Endothelial cell (in vitro differentiated cells): Measurements from ENCODE around the gene MYO7A. TPM values are rescaled to one million over a fixed set of nuclear protein-coding genes. Genes with fewer than 3 reads are reported as not detected.
A peak's percentile ranks its signal among the peaks of the same experiment; 100 is the strongest.

ENCODE experiments used
- DNase-seq: peaks from one replicate; pipeline ENCODE4 v3.0.0; 2021; ENCODE audit warnings: low spot score
- H3K27ac Mint-ChIP-seq: one replicate; pipeline ENCODE4 v1.8.0; 2021; ENCODE audit warnings: mixed read lengths, inconsistent platforms; ENCODE audit not compliant: unreplicated experiment
- H3K27me3 Mint-ChIP-seq: one replicate; pipeline ENCODE4 v1.8.0; 2021; ENCODE audit warnings: mild to moderate bottlenecking, moderate library complexity, mixed read lengths, inconsistent platforms; ENCODE audit not compliant: unreplicated experiment
- H3K36me3 Mint-ChIP-seq: one replicate; pipeline ENCODE4 v1.8.0; 2021; ENCODE audit warnings: mild to moderate bottlenecking, low read depth, mixed read lengths, inconsistent platforms; ENCODE audit not compliant: unreplicated experiment
- H3K4me1 Mint-ChIP-seq: one replicate; pipeline ENCODE4 v1.8.0; 2021; ENCODE audit warnings: mild to moderate bottlenecking, mixed read lengths, inconsistent platforms; ENCODE audit not compliant: unreplicated experiment
- H3K4me3 Mint-ChIP-seq: one replicate; pipeline ENCODE4 v1.8.0; 2021; ENCODE audit warnings: mild to moderate bottlenecking, mixed read lengths, inconsistent platforms; ENCODE audit not compliant: unreplicated experiment
- H3K9me3 Mint-ChIP-seq: one replicate; pipeline ENCODE4 v1.8.0; 2021; ENCODE audit warnings: mixed read lengths, inconsistent platforms; ENCODE audit not compliant: unreplicated experiment
- total RNA-seq: library from RNA; stranded (reverse); fragmentation: NEBNext Ultra II Directional; extraction: Animal tissue kit (Norgen Biotek cat#: 25700); gene quantifications from one replicate; pipeline ENCODE4 v1.2.1, GENCODE V29; 2021; ENCODE audit not compliant: unreplicated experiment
- TF ChIP-seq, protein P1 (sequence below): fragments of 200-600 bp; sonication (generic); IDR thresholded peaks from one replicate; pipeline ENCODE4 v1.5.0; 2021; ENCODE audit warnings: antibody characterized with exemption; ENCODE audit not compliant: unreplicated experiment

Gene MYO7A
- total RNA-seq, 1 donor from 2014 or later: 18.3 TPM

DNA sequence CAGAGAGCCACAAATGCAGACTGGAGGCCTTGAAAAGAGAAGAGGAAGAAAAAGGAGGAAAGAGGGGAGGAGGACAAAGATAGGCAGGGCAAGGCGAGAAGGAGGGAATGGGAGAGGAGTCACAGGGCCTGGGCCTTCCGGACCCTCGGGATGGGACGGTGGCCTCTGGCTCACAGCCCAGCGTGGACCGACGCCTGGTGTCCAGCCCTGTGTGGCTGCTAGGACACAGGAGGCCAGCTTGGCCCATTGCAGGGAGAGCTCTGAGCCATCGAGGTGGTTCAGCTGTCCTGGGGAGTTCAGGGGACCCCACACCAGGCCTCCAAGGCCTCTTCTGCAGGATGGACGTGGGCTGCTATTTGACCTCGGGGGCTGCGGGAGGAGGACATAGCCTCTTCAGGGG, 9.4 kb downstream of the MYO7A start:
- Mint-ChIP-seq H3K27ac (no peak overlapping the region), H3K36me3 (no peaks in the 10 kb centered on the region), H3K9me3 (no peaks in the 10 kb centered on the region), H3K4me1 (peaks cover 26% of the 10 kb centered on the region), H3K4me3 (no peak overlapping the region), H3K27me3 (peaks cover 12% of the 10 kb centered on the region)
- no peak for DNase-seq
- TF ChIP-seq, protein P1, sequence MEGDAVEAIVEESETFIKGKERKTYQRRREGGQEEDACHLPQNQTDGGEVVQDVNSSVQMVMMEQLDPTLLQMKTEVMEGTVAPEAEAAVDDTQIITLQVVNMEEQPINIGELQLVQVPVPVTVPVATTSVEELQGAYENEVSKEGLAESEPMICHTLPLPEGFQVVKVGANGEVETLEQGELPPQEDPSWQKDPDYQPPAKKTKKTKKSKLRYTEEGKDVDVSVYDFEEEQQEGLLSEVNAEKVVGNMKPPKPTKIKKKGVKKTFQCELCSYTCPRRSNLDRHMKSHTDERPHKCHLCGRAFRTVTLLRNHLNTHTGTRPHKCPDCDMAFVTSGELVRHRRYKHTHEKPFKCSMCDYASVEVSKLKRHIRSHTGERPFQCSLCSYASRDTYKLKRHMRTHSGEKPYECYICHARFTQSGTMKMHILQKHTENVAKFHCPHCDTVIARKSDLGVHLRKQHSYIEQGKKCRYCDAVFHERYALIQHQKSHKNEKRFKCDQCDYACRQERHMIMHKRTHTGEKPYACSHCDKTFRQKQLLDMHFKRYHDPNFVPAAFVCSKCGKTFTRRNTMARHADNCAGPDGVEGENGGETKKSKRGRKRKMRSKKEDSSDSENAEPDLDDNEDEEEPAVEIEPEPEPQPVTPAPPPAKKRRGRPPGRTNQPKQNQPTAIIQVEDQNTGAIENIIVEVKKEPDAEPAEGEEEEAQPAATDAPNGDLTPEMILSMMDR: no peak

DNA sequence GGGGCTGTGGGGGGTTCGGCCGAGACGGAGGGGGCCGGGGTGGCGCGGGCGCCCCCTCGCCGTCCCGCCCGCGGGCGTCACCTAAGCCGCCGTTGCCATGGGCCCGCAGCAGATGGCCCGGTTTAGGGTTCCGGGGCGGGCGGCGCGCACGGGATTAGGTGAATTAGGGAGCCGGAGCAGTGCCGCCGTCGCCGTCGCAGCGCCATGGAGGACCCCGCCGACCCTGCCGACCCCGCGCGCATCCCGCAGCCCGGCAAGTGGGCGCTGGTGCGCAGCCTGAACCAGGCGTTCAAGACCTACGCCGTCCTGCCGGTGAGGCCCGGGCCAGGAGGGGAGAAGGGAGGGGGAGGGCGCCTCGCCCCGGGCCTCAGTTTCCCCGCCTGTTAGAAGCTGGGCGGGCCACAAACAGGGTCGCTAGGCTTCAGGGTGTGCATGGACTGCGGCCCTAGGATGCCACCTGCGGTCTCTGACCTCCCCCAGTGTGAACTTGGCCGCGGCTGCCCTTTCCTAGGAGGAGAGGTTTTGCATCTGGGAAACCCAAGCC, 10.1 kb downstream of the MYO7A start:
- TF ChIP-seq, protein P1: no peak
- H3K36me3 Mint-ChIP-seq: peaks cover 2% of the 10 kb centered on the region
- H3K4me1 Mint-ChIP-seq: peaks cover 26% of the 10 kb centered on the region
- no peak overlapping the region for H3K27ac Mint-ChIP-seq
- H3K4me3 Mint-ChIP-seq: no peak overlapping the region
- no peaks in the 10 kb centered on the region for H3K9me3 Mint-ChIP-seq
- H3K27me3 Mint-ChIP-seq: peaks cover 12% of the 10 kb centered on the region
- no peak for DNase-seq

DNA sequence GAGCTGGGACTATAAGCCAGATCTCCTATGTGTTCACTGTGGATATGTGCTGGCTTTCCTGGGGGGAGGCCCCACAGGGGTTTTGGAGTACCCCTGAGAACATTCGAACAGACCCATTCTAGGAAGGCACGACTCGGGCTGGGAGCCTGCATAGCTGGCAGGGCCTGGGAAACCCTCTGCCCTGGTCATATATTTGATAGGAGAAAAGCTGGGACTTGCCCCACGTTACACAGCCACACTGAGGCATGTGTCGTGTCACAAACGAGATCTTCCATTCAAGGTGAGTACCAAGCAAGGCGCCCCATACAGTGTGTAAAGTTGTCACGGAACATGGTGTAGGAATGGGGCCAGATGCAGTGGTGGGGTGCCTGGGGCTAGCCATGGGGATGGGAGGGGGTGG, 11.2 kb downstream of the MYO7A start:
- no peaks in the 10 kb centered on the region for H3K9me3 Mint-ChIP-seq
- TF ChIP-seq, protein P1: no peak
- peaks cover 15% of the 10 kb centered on the region for H3K27me3 Mint-ChIP-seq
- H3K36me3 Mint-ChIP-seq: peaks cover 3% of the 10 kb centered on the region
- no peak for DNase-seq
- H3K27ac Mint-ChIP-seq: peak overlapping the region; percentile 36
- H3K4me3 Mint-ChIP-seq: no peak overlapping the region
- peaks cover 26% of the 10 kb centered on the region for H3K4me1 Mint-ChIP-seq

DNA sequence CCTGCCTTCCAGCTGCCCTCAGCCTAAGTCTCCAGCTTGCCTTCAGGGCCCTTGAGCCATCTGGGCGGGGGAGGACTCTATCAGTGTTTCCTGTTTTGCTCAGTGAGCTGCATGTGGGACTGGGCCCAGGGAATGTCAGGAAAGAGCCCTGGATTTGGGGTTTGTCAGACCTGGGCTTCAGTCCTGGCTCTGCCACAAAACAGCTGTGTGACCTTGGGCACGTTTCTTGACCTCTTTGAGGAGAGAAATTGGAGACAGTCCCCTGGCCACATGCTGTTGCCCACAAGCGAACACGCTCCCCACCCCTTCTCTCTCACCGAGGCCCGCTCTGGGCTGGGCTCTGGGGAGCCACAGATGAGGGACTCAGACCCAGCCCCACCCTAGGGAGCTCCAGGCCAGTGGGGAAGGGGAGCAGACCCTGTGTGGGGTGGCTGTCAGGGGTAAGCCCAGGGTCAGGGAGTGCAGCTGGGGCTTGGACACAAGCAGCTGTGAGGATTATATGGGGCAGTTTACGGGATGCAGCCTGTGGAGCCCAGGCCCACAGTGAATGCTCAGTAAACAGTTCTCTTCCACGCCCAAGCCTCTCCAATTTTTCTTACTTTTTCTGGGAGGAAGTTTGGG, 12.3 kb downstream of the MYO7A start:
- H3K4me1 Mint-ChIP-seq: peaks cover 26% of the 10 kb centered on the region
- DNase-seq: peak; percentile 50
- peaks cover 3% of the 10 kb centered on the region for H3K36me3 Mint-ChIP-seq
- no peaks in the 10 kb centered on the region for H3K9me3 Mint-ChIP-seq
- peak overlapping the region; percentile 91 for H3K27ac Mint-ChIP-seq
- H3K4me3 Mint-ChIP-seq: no peak overlapping the region
- H3K27me3 Mint-ChIP-seq: peaks cover 17% of the 10 kb centered on the region
- TF ChIP-seq, protein P1: no peak

DNA sequence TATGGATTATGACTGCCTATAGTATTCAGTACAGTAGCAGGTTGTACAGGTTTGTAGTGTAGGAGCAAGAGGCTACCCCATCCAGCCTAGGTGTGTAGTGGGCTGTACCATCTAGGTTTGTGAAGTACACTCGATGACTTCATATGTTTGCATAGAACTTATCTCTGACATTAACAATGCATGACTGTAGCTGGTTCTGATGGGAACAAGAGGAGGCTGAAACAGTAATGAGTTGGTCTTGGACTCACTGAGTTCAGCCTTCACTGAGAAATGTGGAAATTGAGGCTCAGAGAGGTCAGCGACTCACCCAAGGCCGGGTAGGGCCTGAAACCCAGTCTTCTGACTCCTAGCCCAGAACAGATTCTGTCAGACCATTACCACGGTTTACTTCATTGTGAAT, 13.0 kb downstream of the MYO7A start:
- no peak overlapping the region for H3K4me3 Mint-ChIP-seq
- no peak for DNase-seq
- H3K36me3 Mint-ChIP-seq: peaks cover 3% of the 10 kb centered on the region
- H3K27ac Mint-ChIP-seq: no peak overlapping the region
- H3K9me3 Mint-ChIP-seq: no peaks in the 10 kb centered on the region
- peaks cover 17% of the 10 kb centered on the region for H3K27me3 Mint-ChIP-seq
- TF ChIP-seq, protein P1: no peak
- peaks cover 26% of the 10 kb centered on the region for H3K4me1 Mint-ChIP-seq
